NCI-H2107 treated with DMSO at 0.1 percent for 48 hours (cell line): Measurements from ENCODE around the gene RNF150.
A peak's percentile ranks its signal among the peaks of the same experiment; 100 is the strongest.

Source experiments
- DNase-seq: peaks from one replicate; lab custom pipeline; 2025; ENCODE audit not compliant: unreplicated experiment; lab: John Stamatoyannopoulos, UW

RNF150 gene

DNA sequence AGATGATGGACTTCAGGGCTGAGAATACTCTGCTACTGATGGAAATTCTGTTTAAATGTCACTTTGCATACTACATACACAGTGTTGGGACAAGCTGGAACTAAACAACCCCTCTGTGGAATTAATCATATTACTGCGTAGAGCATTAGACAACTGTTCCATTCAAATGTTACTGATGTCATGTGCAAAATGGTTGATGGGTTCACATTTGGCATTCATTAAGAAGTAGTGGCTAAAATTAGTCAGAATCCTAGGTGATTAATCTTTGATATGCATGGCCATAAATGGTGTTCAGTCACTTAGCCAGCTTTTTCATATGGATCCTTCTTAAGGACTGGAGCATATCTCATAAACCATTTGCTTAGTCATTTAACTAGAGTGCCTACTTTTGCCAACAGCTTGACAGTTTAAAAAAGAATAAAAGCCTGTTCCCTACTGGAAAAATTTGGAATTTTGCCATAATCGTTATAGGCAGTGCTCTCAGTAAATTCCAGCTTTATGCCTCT, 105.2 kb downstream of the RNF150 start:
- DNase-seq: peak; percentile 22

- peak; percentile 43 for DNase-seq
Observed at GRCh38 chr4:141027421-141027820, 105.8 kb downstream of the RNF150 start.

DNA sequence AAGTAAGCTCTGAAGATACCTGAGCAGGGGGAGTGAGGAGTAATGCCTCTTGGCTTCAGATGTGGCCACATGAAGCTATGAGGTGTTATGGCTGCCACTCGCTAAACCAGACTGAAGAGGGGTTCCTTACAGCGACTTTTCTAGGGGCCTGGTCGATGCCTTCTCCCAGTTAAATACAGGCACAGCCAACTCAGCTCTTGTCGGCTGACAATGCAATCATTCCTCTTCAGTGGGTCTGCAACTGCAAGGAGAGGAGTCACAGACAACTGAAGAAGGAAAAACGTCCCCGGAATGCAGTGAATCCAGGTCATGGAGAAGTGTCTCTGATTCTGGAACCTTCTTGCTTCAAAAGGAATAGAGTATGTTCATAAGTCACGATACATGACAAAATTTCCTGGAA, 106.4 kb downstream of the RNF150 start:
- DNase-seq: no peak

- DNase-seq: no peak
Observed at GRCh38 chr4:141023051-141023450, 110.2 kb downstream of the RNF150 start.

GRCh38 chr4:141022111-141022695, 111.1 kb downstream of the RNF150 start:
- no peak for DNase-seq

- no peak for DNase-seq
Observed at GRCh38 chr4:141021397-141022110, 111.7 kb downstream of the RNF150 start.

GRCh38 chr4:141020801-141021261, 112.4 kb downstream of the RNF150 start:
- no peak for DNase-seq

DNA sequence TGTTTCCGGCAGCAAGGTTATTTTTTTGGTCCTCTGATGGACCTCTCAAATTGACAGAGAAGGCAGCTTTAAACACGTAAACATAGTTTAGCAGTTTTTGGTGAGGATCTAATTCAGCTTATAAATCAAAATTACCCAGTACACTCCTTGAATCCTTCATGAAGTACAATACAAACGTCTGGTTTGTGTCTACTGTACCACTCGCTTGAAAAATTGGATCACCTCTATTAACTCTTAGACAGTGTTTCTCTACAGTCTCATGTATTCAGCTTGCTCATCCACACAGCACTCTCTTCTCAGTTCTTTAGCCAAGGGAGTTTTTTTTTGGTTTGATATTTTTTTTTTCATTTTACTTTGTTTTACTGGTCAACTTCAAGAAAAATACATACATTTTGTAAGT, 113.5 kb downstream of the RNF150 start:
- no peak for DNase-seq

DNA sequence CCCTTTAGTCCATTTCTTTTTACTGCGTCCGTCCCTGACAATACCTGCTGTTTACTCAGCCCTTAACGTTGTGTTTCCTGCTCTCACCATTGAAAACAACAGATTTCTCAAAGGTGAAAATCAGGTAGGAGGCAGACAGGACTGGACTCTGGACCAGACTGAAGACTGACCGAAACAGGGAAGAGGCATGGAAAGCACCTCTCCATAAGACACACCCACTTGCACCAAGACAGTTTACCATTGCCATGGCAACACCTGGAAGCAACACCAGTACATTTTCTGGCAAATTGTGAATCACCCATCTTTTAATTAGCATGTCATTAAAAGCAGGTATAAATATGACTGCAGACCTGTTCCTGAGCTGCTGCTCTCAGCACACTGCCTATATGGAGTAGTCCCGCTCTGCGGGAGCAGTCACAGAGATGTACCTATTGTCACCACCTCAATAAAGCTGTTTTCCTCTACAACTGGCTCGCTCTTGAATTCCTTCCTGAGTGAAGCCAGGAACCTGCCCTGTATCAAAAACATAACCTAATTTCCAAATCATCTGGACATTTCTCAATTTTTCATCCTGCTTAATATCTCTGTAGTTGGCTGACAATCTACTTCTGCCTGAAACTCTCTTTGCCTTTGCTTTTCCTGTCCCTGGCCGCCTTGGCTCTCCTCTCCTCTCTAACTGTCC, 117.0 kb downstream of the RNF150 start:
- DNase-seq: no peak

GRCh38 chr4:141013899-141014298, 119.4 kb downstream of the RNF150 start:
- no peak for DNase-seq

- DNase-seq: no peak
Observed at GRCh38 chr4:141011901-141012315, 121.4 kb downstream of the RNF150 start.

DNA sequence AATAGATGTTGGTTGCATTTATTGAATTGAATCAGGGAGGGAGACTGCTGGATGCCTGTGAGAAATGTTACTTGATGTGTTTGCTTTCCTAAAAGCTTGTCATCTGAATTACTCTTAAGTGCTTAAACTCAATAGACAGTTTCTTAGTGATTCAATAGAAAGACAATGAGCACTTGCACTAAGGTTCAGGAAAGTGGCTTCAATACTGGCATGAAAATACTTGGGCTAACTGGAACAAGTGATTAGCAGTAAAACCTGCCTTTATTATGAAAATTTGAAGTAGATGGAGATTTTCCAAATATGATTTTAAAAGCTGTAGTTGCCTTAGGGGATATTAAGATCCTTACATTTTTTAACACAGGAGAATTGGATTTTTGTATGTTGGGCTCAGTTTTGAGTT, 123.3 kb downstream of the RNF150 start:
- peak; percentile 52 for DNase-seq

- no peak for DNase-seq
Observed at GRCh38 chr4:141009129-141009528, 124.1 kb downstream of the RNF150 start.

DNA sequence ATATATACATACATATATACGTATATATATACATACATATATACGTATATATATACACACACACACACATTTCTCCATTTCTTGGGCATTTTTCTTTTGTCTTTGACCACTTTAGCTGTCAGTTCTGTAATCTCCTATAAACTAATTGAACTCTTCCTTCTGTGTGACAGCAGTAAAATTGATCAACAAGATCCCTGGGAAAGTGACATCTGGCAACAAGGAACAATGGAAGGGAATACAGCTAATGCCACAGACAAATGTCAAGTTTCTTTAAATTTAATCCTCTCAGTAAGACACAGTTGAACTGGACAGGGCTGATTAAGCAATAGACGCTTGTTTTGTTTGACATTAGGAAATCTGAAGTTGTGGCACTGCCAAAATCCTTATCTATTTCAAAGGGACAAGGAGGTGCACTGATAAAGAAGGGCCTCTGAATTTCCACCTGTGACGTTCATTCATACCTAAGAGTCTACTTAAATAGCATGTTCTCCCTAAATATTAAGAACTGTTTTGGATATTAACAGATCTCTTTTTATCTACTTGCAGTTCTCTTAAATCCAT, 126.9 kb downstream of the RNF150 start:
- no peak for DNase-seq

DNA sequence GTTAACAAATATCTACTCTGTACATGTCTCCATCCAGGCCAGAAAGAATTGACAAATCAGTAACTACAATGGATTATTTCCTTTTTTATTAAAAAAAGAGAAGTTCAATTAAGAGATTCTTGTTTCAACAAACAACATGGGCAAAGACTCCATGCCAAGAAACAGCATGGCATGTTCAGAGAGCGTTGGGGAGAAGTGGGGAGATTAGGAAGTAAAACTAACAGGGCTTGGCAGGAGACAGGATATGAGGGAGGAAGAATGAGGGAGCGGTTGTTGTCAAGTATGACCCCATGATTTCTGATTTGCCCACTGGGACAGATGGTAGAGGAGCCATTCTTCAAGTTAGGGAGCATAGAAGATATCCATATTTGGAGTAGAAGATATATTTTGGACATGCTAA, 128.4 kb downstream of the RNF150 start:
- DNase-seq: no peak

DNA sequence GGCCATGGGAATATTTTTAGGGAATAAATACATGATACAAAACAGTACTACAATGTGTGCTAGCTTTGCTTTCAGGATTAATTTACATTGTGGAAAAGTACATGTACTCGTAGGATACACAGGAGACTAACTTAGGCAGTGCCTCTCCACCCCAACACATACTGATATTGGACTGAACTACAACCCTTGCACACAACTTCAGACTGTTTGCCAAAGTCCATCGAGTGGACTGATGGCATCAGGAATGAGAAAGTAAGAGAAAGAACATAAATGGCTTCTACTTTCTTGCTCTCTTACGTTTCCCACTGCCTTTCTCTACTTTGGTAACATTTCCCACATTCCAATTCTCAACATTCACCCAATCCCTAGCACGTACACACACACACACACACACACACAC, 130.1 kb downstream of the RNF150 start:
- no peak for DNase-seq

DNA sequence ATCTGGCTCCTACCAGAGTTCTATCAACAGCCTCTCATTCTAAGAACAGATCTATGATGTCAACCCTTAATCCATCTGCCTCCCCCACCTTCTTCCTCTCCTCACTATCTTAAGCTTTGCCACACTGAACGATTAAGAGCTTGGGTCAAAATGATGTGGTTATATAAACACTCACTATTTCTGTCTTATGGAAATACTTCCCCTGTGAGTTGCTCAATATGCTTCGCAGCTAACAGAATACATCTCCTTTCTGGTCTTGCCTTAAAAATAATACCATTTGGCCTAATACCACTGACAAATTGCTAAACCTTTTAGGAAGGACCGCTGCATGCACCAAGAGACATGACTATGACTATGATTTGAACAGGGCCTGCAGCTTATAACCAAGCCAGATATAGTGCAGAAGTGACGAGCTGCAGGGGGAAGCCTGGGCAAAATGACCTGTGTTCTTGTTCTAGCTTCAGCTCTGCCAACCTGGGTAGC, 130.9 kb downstream of the RNF150 start:
- DNase-seq: no peak

DNA sequence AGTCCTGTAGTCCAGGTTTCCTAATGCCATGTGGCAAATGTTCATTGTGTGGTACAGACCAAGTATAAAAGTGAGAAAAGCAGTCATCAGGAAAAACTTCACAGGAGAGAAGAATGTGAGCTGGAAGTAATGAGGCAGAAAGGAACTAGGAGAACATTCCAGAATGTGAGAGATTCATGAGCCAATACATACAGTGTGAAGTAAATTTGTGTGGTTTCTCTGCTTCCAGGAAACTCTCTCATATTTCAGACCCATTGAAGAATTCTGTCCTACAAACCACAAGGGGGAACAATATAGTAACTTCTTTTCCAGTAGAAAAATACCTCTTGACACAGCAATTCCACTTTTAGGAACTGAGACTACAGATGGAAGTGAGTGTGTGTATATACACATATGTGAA, 136.5 kb downstream of the RNF150 start:
- DNase-seq: peak; percentile 10

GRCh38 chr4:140995058-140995457, 138.2 kb downstream of the RNF150 start:
- DNase-seq: no peak

DNA sequence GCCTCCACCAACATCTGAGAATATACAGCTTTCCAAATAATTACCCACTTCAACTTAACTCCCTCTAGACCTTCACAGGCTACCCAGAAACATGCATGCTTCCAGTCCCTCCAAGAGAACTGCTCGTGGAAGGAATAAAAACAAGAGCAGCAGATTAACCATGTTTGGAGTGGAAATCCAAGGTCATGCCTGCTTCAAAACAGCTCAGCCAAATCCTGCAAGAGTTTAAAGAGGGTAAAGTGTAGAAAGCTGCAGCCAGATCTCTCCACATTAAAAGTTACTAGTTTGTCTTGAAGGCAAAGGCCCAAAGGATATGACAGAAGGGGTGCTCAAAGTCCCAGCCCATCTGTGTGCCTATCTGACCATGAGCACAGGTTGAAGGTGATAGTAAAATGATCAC, 139.3 kb downstream of the RNF150 start:
- DNase-seq: no peak

- DNase-seq: no peak
Observed at GRCh38 chr4:140993370-140993769, 139.9 kb downstream of the RNF150 start.

DNA sequence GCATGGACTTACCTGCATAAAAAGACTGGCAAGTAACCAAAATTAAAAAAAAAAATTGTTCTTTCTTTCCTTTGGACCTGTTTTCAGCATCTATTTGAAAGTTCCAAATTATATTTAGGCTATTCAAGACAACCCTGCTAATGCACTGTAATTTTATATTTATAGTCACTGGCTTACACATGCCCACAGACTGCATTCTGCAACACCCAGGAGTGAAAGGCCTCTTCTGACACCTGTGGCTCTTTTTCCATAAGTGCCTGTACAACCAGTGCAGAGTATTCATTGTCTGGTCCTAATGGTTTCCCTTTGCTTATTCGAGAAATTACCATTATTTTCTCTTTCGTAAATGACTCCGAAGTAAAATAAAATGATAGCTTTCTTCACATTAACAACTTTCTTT, 143.3 kb downstream of the RNF150 start:
- DNase-seq: no peak
